Measurements from ENCODE around the gene LPAR1.

LPAR1 gene

DNA sequence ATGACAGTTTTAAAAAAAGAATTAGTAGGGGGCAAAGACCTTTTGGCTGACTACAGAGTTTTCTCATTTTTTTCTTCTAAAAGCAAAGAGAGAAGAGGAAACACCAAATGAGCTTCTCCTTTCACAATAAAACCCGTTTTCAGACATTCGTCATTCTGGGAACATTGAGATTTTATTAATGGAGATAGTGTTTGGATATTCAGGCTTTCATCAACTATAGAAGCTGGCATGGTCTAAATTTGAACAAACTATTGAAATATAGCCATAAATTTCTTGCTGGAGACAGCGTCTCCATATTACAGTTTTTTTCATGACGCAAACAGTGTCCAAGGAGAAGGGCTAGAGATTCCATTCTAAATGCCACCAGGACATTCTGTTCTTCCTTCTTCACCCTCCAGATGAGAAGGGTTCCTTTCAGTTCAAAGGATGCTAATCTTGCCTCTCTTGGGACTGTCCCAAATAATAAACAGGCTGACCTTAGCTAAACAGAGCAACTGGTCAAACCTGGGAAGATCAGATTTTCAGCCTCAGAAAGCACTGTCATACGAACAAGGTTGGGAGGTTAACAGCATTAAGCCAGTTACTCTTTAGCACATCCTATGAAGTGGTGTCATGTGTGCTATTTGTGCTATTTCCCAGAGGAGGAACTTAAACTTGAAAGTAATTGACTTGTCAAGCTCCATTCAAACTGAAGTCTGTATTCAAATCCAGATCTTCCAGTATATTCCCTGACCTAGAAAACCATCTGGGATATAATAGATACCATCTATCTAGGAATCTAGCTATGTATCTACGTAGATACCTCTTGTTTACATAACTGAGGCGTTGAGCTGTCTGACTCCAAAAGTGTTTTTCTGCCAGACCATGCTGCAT lies 125.6 kb downstream of the LPAR1 start:
- Histone ChIP-seq H3K27me3 (replicated peaks; ENCODE audit: control insufficient read depth, insufficient read depth, low read length) (no peaks in the 10 kb centered on the region), H3K4me3 (replicated peaks; ENCODE audit: low read depth, low read length) (no peak overlapping the region), H3K36me3 (ENCODE audit: control insufficient read depth, insufficient read depth, low read length) (no peaks in the 10 kb centered on the region)
- TF ChIP-seq, protein P1, sequence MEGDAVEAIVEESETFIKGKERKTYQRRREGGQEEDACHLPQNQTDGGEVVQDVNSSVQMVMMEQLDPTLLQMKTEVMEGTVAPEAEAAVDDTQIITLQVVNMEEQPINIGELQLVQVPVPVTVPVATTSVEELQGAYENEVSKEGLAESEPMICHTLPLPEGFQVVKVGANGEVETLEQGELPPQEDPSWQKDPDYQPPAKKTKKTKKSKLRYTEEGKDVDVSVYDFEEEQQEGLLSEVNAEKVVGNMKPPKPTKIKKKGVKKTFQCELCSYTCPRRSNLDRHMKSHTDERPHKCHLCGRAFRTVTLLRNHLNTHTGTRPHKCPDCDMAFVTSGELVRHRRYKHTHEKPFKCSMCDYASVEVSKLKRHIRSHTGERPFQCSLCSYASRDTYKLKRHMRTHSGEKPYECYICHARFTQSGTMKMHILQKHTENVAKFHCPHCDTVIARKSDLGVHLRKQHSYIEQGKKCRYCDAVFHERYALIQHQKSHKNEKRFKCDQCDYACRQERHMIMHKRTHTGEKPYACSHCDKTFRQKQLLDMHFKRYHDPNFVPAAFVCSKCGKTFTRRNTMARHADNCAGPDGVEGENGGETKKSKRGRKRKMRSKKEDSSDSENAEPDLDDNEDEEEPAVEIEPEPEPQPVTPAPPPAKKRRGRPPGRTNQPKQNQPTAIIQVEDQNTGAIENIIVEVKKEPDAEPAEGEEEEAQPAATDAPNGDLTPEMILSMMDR (IDR thresholded peaks at IDR 0.05; ENCODE audit: insufficient read depth, low read length, poor library complexity, severe bottlenecking) = no peak
- no peak for DNase-seq (ENCODE audit: extremely low read depth, insufficient read length)

DNA sequence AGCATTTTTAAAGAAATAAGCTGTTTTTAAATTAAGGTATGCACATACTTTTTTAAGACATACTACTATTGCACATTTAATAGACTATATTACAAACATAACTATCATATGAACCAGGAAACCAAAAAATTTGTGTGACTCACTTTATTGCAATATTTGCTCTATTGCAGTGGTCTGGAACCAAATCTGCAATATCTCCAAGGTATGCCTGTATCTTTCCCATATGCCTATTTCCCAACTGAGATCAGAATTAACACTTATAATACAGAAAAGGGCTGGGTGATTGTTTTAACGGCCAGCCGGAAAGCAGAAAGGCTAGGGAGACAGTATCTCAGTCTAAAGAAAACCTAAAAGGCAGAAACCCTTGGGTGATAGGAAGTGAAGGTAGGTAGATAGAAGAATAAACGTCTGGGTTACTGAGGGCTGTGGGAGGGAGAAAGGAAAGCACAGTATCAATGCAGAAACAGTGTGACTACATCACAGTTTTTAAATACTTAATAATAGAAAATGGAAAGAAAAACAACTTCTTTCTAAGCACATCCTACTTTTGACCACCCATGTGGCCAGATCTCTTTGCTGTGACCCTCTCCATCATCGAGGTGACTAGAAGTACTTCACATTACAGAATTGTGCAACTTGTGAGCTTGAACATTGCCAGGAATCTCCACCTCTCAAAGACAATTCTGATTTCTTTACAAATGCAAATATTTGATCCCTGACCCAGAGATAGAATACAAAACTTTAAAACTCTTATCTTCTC lies 126.4 kb downstream of the LPAR1 start:
- Histone ChIP-seq H3K36me3 (ENCODE audit: control insufficient read depth, insufficient read depth, low read length) (no peaks in the 10 kb centered on the region), H3K27me3 (replicated peaks; ENCODE audit: control insufficient read depth, insufficient read depth, low read length) (no peaks in the 10 kb centered on the region), H3K4me3 (replicated peaks; ENCODE audit: low read depth, low read length) (no peak overlapping the region)
- TF ChIP-seq, protein P1 (IDR thresholded peaks at IDR 0.05; ENCODE audit: insufficient read depth, low read length, poor library complexity, severe bottlenecking) = no peak
- DNase-seq (ENCODE audit: extremely low read depth, insufficient read length) = no peak

DNA sequence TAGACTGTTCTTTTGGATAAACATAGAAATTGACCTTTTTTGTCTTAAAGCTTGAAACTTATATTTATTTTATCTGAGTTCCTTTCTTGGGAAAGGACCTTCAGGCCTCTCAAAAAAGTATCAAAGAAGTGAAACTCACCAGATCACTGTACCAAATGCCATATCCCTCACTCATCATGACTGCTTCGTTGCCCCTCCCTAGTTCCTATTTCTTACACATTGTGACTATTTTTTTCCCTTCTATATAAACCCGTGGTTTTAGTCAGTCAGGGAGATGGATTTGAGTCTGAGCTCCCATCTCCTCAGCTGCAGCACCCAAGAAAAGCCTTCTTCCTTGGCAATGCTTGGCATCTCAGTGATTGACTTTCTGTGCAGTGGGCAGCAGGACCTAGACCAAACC lies 129.4 kb downstream of the LPAR1 start:
- DNase-seq (ENCODE audit: extremely low read depth, insufficient read length) = no peak
- no peaks in the 10 kb centered on the region for H3K36me3 ChIP-seq (ENCODE audit: control insufficient read depth, insufficient read depth, low read length)
- no peak overlapping the region for H3K4me3 ChIP-seq (replicated peaks; ENCODE audit: low read depth, low read length)
- H3K27me3 ChIP-seq (replicated peaks; ENCODE audit: control insufficient read depth, insufficient read depth, low read length) = no peaks in the 10 kb centered on the region
- TF ChIP-seq, protein P1 (IDR thresholded peaks at IDR 0.05; ENCODE audit: insufficient read depth, low read length, poor library complexity, severe bottlenecking) = no peak

DNA sequence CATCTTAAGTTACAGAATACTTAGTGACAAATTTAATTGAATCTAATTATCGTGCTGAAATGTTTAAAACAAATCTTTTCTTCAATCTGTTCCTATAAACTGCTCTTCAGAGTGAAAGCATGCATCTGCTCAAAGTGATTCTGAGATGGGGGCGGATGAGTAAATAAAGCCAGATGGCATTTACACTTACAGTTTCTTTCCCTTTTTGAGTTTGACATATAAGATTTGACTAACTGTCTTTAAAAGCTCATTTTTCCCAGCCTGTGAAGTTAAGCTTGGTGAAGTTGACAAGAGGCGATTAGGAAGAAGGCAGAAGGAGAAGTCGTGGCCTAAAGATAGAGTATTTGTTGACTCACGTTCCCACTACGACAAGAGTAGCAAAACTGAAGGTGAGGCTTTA lies 137.4 kb downstream of the LPAR1 start:
- peak; percentile 32 for DNase-seq (ENCODE audit: extremely low read depth, insufficient read length)
- H3K36me3 ChIP-seq (ENCODE audit: control insufficient read depth, insufficient read depth, low read length) = no peaks in the 10 kb centered on the region
- H3K4me3 ChIP-seq (replicated peaks; ENCODE audit: low read depth, low read length) = no peak overlapping the region
- no peaks in the 10 kb centered on the region for H3K27me3 ChIP-seq (replicated peaks; ENCODE audit: control insufficient read depth, insufficient read depth, low read length)
- TF ChIP-seq, protein P1 (IDR thresholded peaks at IDR 0.05; ENCODE audit: insufficient read depth, low read length, poor library complexity, severe bottlenecking) = no peak

DNA sequence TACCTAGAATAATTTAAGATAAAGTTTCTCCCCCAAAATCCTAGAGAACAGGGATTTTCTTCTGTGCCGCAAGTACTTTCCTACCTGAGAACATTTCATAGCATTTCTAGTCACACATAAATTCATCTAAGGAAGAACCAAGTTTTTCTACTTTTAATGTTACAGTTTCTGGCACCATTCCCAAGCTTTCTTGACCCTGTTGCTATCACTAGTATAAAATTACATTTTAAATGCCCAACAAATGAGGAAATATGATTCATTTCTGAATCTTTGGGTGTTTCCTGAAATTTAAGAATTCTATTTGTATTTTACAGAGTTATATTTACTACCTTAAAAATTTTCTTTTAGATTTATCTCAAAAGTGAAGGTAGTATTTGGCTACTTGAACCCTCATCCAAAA lies 137.8 kb downstream of the LPAR1 start:
- no peaks in the 10 kb centered on the region for H3K27me3 ChIP-seq (replicated peaks; ENCODE audit: control insufficient read depth, insufficient read depth, low read length)
- no peak for DNase-seq (ENCODE audit: extremely low read depth, insufficient read length)
- H3K4me3 ChIP-seq (replicated peaks; ENCODE audit: low read depth, low read length) = no peak overlapping the region
- H3K36me3 ChIP-seq (ENCODE audit: control insufficient read depth, insufficient read depth, low read length) = no peaks in the 10 kb centered on the region
- TF ChIP-seq, protein P1 (IDR thresholded peaks at IDR 0.05; ENCODE audit: insufficient read depth, low read length, poor library complexity, severe bottlenecking) = no peak

Data from GM06990 (cell line).